Measurements from ENCODE around the gene LUC7L2. TPM values are rescaled to one million over a fixed set of nuclear protein-coding genes. Genes with fewer than 3 reads are reported as not detected.
A peak's percentile ranks its signal among the peaks of the same experiment; 100 is the strongest.

LUC7L2 gene
- total RNA-seq, 1 experiment from 2014 or later: 74.2 TPM

DNA sequence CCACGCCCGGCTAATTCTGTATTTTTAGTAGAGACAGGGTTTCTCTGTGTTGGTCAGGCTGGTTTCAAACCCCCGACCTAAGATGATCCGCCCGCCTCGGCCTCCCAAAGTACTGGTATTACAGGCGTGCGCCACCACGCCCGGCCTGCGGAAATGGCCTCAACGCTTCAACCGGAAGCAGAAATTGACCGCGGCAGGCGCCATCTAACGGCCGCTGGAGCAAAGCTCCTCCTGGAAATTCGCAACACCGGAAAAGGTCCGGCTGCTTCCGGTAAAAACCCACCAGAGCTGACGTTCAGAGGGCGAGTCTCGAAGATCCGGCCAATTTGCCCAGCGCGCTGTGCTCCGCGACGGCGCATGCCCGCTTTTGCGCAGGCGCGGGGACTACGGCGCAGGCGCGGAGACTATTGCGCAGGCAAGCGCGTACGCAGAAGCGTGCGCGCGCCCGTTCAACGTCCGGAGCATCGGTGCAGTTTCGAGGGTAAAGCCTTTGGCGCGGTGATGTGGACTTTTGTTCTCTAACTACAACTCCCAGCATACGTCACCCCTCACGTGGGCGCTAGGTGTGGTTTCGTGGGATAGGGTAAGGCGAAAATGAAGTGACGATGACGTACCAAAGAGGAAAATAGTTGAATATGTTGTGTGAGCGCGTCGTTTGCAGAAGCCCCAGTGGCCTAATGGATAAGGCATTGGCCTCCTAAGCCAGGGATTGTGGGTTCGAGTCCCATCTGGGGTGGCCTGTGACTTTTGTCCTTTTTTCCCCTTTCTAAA, 19.5 kb upstream of the LUC7L2 start:
- Mint-ChIP-seq H3K9me3 (ENCODE audit: unreplicated experiment) (peaks cover 10% of the 10 kb centered on the region), H3K27ac (ENCODE audit: unreplicated experiment) (peak overlapping the region; percentile 100), H3K27me3 (ENCODE audit: insufficient read depth, unreplicated experiment) (peaks cover 4% of the 10 kb centered on the region), H3K4me3 (ENCODE audit: unreplicated experiment) (peak overlapping the region; percentile 89), H3K4me1 (ENCODE audit: low read depth, unreplicated experiment) (peaks cover 20% of the 10 kb centered on the region), H3K36me3 (ENCODE audit: insufficient read depth, unreplicated experiment) (peaks cover 41% of the 10 kb centered on the region)
- ChIA-PET CTCF (interaction anchor here (0.7 to 1.2 kb wide), 7 partner anchors 12 to 207 kb away, joined by 3 to 13 read pairs (median 4); partner anchors contain the start of genes LUC7L2 and UBN2), POLR2A (interaction anchor here (1.1 kb wide), 2 partner anchors 43 to 207 kb away, joined by 5 to 8 read pairs; a partner anchor contains a TSS)
- peak overlapping the region; percentile 76 for H3K4me3 ChIP-seq (ENCODE audit: low read depth, low read length)
- no peaks in the 10 kb centered on the region for H3K27me3 ChIP-seq (replicated peaks; ENCODE audit: control insufficient read depth, insufficient read depth, low read length)
- peaks cover 4% of the 10 kb centered on the region; the same call in 1 of the 2 replicates for H3K4me1 ChIP-seq
- no peaks in the 10 kb centered on the region for H3K36me3 ChIP-seq (ENCODE audit: control insufficient read depth, insufficient read depth, low read length)
- BruUV-seq (replicated peaks): no TSS peak
- DNase-seq: peak; percentile 98 to 100
- intact Hi-C loops (cut with micrococcal nuclease; ENCODE audit: unreplicated experiment): loop anchor here (1.0 to 10.0 kb wide), 8 partner anchors 19 to 1355 kb away; partner anchors contain the start of genes LUC7L2, NDUFB2, UBN2 and ZC3HAV1
- H3K9me3 ChIP-seq: no peaks in the 10 kb centered on the region
- TF ChIP-seq, protein P1, sequence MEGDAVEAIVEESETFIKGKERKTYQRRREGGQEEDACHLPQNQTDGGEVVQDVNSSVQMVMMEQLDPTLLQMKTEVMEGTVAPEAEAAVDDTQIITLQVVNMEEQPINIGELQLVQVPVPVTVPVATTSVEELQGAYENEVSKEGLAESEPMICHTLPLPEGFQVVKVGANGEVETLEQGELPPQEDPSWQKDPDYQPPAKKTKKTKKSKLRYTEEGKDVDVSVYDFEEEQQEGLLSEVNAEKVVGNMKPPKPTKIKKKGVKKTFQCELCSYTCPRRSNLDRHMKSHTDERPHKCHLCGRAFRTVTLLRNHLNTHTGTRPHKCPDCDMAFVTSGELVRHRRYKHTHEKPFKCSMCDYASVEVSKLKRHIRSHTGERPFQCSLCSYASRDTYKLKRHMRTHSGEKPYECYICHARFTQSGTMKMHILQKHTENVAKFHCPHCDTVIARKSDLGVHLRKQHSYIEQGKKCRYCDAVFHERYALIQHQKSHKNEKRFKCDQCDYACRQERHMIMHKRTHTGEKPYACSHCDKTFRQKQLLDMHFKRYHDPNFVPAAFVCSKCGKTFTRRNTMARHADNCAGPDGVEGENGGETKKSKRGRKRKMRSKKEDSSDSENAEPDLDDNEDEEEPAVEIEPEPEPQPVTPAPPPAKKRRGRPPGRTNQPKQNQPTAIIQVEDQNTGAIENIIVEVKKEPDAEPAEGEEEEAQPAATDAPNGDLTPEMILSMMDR (IDR thresholded peaks at IDR 0.05; ENCODE audit: insufficient read depth in 1 of 2, low read depth in 1 of 2, low read length in 1 of 2, severe bottlenecking in 1 of 2, unreplicated experiment in 1 of 2): peak; percentile 53 to 90

DNA sequence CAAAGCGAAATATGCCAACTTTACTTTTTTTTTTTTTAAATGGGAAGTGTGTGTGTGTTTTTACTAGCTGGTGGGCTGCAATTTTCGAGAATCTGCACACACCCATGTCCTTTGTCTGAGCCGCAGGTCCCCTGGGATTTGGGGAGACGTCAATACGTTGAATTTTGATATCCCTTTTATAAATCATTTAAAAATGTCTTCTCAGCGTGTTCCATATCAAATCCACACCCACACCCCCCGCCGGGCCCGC, 19.0 kb upstream of the LUC7L2 start:
- H3K36me3 ChIP-seq (ENCODE audit: control insufficient read depth, insufficient read depth, low read length): no peaks in the 10 kb centered on the region; the same call in 1 of the 2 replicates
- H3K4me1 ChIP-seq: peaks cover 4% of the 10 kb centered on the region; the same call in 1 of the 2 replicates
- no TSS peak for BruUV-seq (replicated peaks)
- intact Hi-C loops (cut with micrococcal nuclease; ENCODE audit: unreplicated experiment): loop anchor here (1.0 to 10.0 kb wide), 8 partner anchors 19 to 1354 kb away; partner anchors contain the start of genes LUC7L2, NDUFB2, UBN2 and ZC3HAV1
- POLR2A ChIA-PET: interaction anchor here (1.1 kb wide), 2 partner anchors 43 to 207 kb away, joined by 5 to 8 read pairs; a partner anchor contains a TSS
- H3K4me1 Mint-ChIP-seq (ENCODE audit: low read depth, unreplicated experiment): peaks cover 20% of the 10 kb centered on the region
- TF ChIP-seq, protein P1 (IDR thresholded peaks at IDR 0.05; ENCODE audit: insufficient read depth in 1 of 2, low read depth in 1 of 2, low read length in 1 of 2, severe bottlenecking in 1 of 2, unreplicated experiment in 1 of 2): no peak
- peak overlapping the region; percentile 76 for H3K4me3 ChIP-seq (ENCODE audit: low read depth, low read length)
- CTCF ChIA-PET: interaction anchor here (0.7 to 1.1 kb wide), 4 partner anchors 19 to 207 kb away, joined by 3 to 13 read pairs (median 5); partner anchors contain the start of gene LUC7L2
- H3K27ac Mint-ChIP-seq (ENCODE audit: unreplicated experiment): peak overlapping the region; percentile 100
- H3K9me3 ChIP-seq: no peaks in the 10 kb centered on the region
- H3K9me3 Mint-ChIP-seq (ENCODE audit: unreplicated experiment): peaks cover 10% of the 10 kb centered on the region
- no peaks in the 10 kb centered on the region for H3K27me3 ChIP-seq (replicated peaks; ENCODE audit: control insufficient read depth, insufficient read depth, low read length)
- no peak for DNase-seq
- H3K27me3 Mint-ChIP-seq (ENCODE audit: insufficient read depth, unreplicated experiment): peaks cover 4% of the 10 kb centered on the region
- peaks cover 43% of the 10 kb centered on the region for H3K36me3 Mint-ChIP-seq (ENCODE audit: insufficient read depth, unreplicated experiment)
- peak overlapping the region; percentile 89 for H3K4me3 Mint-ChIP-seq (ENCODE audit: unreplicated experiment)

DNA sequence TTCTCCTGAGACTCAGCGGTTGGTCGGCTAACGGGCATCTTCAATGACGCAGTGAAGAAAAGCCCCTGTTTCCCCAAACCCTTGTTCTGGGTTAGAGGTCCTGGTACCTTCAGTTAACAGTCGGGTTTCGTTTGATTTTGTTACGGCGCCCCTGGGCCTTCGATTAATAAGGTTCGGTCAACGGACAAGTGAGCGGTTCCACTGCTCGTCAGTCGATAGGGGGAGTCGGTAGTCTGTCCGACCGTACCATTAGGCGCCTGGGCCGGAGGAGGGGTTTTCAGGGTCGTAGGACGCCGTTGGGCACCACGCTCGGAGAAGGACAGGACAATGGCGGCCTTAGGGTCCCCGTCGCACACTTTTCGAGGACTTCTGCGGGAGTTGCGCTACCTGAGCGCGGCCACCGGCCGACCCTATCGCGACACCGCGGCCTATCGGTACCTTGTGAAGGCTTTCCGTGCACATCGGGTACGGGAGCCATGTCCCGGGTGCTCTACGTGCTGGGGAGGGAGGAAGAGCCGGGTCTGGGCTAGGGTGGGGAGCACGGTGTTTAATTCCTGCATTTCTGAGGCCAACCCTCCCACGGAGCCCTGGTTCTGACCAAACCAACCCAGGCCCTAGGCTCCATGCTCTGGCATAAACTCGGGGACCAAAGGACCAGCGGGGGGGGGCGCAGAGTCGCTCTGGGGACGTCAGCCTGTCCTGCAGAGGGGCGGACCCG, 18.5 kb upstream of the LUC7L2 start, which contains the start of gene FMC1:
Gene FMC1, plus strand, starts transcription at position 280 of the 718 bp plus-strand sequence. Its CDS starts 48 bp downstream, at position 328.
- Histone ChIP-seq H3K9me3 (no peaks in the 10 kb centered on the region), H3K27me3 (replicated peaks; ENCODE audit: control insufficient read depth, insufficient read depth, low read length) (no peaks in the 10 kb centered on the region), H3K36me3 (ENCODE audit: control insufficient read depth, insufficient read depth, low read length) (no peaks in the 10 kb centered on the region; the same call in 1 of the 2 replicates), H3K4me3 (ENCODE audit: low read depth, low read length) (peak within 1 kb of the TSS; percentile 76), H3K4me1 (peaks cover 4% of the 10 kb centered on the region; the same call in 1 of the 2 replicates)
- peaks cover 10% of the 10 kb centered on the region for H3K9me3 Mint-ChIP-seq (ENCODE audit: unreplicated experiment)
- TF ChIP-seq, protein P1 (IDR thresholded peaks at IDR 0.05; ENCODE audit: insufficient read depth in 1 of 2, low read depth in 1 of 2, low read length in 1 of 2, severe bottlenecking in 1 of 2, unreplicated experiment in 1 of 2): peak in 1 of 2 experiments; percentile 29
- peak; percentile 93 to 95 for DNase-seq
- H3K4me3 Mint-ChIP-seq (ENCODE audit: unreplicated experiment): peak within 1 kb of the TSS; percentile 89
- ChIA-PET CTCF (no interaction called here), POLR2A (no interaction called here)
- peaks cover 20% of the 10 kb centered on the region for H3K4me1 Mint-ChIP-seq (ENCODE audit: low read depth, unreplicated experiment)
- peaks cover 4% of the 10 kb centered on the region for H3K27me3 Mint-ChIP-seq (ENCODE audit: insufficient read depth, unreplicated experiment)
- peak within 1 kb of the TSS; percentile 100 for H3K27ac Mint-ChIP-seq (ENCODE audit: unreplicated experiment)
- TSS peak; percentile 91 for BruUV-seq (replicated peaks)
- intact Hi-C loops (cut with micrococcal nuclease; ENCODE audit: unreplicated experiment): loop anchor here (5.0 to 10.0 kb wide), 2 partner anchors 249 to 1354 kb away; partner anchors contain the start of gene NDUFB2
- peaks cover 43% of the 10 kb centered on the region for H3K36me3 Mint-ChIP-seq (ENCODE audit: insufficient read depth, unreplicated experiment)

Measured in Caco-2 (cell line).